ENCODE results near the gene ATIC.

ATIC gene

DNA sequence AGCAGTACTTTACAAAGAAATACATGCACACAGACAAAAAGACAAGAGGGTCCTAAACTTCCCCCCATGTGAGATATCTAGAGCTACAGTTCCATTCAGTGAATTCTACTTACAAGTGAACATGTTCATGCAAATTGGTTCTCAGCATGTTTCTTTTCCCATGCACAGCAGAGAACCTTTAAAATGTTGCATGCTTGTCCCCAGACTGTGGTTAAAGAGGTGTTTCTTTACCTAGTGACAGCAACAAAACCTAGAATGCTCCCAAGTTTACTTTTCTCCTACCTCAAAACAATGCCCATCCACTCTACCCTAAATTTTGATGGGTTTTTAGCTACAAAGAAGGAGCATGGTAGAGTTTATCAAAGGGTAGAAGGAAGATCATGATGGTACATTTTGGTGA, 80.3 kb downstream of the ATIC start:
- in situ Hi-C loops (cut with MboI; ENCODE audit: low pct_unique_long_range_greater_than_20kb, low sequenced_read_pairs, unreplicated experiment), result no loop called here
- DNase-seq (ENCODE audit: low spot score), result no peak
- TF ChIP-seq, protein P1, sequence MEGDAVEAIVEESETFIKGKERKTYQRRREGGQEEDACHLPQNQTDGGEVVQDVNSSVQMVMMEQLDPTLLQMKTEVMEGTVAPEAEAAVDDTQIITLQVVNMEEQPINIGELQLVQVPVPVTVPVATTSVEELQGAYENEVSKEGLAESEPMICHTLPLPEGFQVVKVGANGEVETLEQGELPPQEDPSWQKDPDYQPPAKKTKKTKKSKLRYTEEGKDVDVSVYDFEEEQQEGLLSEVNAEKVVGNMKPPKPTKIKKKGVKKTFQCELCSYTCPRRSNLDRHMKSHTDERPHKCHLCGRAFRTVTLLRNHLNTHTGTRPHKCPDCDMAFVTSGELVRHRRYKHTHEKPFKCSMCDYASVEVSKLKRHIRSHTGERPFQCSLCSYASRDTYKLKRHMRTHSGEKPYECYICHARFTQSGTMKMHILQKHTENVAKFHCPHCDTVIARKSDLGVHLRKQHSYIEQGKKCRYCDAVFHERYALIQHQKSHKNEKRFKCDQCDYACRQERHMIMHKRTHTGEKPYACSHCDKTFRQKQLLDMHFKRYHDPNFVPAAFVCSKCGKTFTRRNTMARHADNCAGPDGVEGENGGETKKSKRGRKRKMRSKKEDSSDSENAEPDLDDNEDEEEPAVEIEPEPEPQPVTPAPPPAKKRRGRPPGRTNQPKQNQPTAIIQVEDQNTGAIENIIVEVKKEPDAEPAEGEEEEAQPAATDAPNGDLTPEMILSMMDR (IDR thresholded peaks at IDR 0.05; ENCODE audit: extremely low read depth, insufficient read depth, missing control alignments), result no peak

DNA sequence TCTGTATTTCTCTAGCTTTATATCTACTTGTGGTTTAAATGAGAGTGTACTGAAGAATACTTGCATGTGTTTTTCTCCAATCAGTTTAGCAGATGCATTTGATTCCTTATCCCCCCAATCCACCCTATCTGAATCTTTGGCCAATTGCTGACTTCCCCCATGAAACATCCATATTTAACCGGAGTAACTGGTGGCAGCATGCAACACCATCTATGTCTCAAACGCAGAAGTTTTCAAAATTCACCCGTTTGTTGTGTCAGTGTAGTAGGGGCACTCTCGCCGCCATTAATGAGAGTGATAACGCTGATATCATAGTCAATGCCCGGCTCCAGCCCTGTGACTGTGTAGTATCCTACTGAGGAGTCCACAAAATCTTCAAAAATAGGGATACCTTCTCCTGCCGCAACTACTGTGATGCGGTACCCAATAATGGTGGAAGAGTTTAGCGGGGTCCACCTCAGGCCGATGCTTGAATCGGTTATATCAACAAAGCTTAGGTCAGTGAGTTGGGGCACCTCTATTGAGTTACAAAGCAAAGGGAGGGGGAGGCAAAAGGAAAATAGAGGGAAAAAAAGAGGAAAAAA, 80.9 kb downstream of the ATIC start:
- no peak for DNase-seq (ENCODE audit: low spot score)
- in situ Hi-C loops (cut with MboI; ENCODE audit: low pct_unique_long_range_greater_than_20kb, low sequenced_read_pairs, unreplicated experiment), result no loop called here
- TF ChIP-seq, protein P1 (IDR thresholded peaks at IDR 0.05; ENCODE audit: extremely low read depth, insufficient read depth, missing control alignments), result no peak

DNA sequence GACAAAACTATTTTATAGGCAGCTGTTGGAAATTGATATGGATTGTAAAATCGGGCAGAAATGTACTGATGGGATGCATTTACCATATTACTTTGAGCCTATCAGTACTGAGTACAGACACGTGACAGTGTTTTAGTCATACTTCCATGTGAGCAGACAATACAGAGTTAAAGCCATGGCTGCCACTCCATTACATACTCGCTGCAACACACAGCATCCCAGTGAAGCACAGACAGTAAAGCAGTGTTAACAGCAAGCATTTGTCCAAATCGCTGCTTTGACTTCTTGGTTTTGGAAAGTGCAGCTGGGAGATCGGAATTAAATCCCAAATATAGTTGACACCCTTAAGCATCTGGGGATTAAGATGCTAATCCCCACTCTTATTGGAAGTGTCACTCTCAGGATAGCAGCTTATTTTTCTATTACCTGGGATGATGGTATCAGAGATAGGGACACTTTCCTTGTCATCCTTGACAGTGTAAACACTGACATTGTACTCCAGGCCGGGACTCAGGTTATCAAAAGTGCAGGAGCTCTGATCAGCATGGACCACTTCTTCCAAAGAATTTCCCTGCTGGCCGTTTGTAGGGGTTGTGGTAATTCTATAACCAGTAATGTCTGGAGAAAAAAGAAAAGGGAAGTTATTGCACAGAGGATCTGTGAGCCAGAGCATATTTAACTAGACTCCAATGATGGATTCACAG, 82.4 kb downstream of the ATIC start:
- in situ Hi-C loops (cut with MboI; ENCODE audit: low pct_unique_long_range_greater_than_20kb, low sequenced_read_pairs, unreplicated experiment), result no loop called here
- DNase-seq (ENCODE audit: low spot score), result no peak
- TF ChIP-seq, protein P1 (IDR thresholded peaks at IDR 0.05; ENCODE audit: extremely low read depth, insufficient read depth, missing control alignments), result no peak

- TF ChIP-seq, protein P1 (IDR thresholded peaks at IDR 0.05; ENCODE audit: extremely low read depth, insufficient read depth, missing control alignments), result no peak
- in situ Hi-C loops (cut with MboI; ENCODE audit: low pct_unique_long_range_greater_than_20kb, low sequenced_read_pairs, unreplicated experiment), result no loop called here
- DNase-seq (ENCODE audit: low spot score), result no peak
Measured at GRCh38 chr2:215395687-215396460, 84.0 kb downstream of the ATIC start.

DNA sequence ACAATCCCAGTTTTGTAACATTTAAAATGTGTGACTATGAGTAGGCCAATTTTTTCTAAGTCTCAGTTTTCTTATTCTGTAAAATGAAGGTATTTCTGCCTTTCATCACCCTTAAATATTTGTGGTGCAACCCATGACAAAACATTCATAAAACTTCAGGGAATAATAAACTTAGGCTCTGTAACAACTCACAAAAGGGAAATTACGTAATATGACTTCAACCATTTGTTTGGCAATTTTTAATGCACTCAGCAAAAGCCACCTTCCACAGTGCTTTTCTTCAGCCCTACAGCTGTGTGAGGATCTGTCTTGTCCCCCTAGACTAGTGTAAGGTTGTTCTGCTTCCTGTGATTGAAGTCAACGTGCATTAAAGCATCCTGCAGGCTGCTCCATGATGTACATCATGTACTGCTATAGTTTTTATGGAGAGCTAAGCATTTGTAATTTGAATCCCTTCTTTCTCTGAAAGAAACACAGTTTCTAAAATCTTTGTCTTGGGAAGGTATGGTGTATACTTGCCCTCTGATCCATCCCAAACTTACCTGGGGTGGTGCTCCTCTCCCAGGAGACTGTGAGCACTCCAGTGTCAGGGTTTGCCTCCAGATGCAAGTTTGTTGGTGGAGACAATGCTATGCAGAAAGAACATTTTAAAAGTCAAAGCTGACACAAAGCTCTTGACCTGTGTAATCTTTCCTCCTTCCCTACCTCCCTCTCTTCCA, 84.9 kb downstream of the ATIC start:
- TF ChIP-seq, protein P1 (IDR thresholded peaks at IDR 0.05; ENCODE audit: extremely low read depth, insufficient read depth, missing control alignments), result no peak
- in situ Hi-C loops (cut with MboI; ENCODE audit: low pct_unique_long_range_greater_than_20kb, low sequenced_read_pairs, unreplicated experiment), result no loop called here

DNA sequence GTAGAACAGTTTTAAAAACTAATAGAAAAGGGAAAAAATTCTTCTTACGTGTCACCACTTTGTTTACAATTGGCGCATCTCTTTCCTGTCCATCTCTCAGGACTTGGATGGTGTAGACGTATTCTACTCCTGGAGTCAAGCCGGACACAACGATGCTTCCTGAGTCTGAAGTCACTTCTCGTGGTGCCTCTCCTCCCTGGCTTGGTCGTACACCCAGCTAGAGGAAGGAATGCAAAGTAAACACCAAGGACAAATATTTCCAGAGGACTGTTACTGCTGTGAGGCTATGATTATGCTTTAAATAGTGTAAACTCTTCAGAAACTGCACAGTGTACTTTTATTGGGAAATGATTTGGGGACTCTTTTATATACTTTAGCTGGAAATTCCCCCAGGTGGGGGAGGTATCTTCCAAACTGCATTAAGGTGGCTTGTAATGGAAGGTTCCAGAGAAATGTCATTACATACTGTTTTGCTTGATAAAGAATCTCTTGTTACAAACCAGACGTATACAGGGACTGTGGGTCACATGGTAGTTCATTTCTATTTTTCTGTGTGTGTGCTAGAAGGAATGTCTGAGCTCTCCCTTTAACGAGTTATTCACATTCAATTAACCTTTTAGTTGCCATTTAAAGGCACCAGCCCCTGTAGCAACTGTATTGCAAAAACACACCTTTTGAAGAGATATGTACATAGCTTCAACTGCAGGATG, 85.9 kb downstream of the ATIC start:
- in situ Hi-C loops (cut with MboI; ENCODE audit: low pct_unique_long_range_greater_than_20kb, low sequenced_read_pairs, unreplicated experiment), result no loop called here
- no peak for DNase-seq (ENCODE audit: low spot score)

More for the DNA sequence above, 84.9 kb downstream of the ATIC start:
- DNase-seq (ENCODE audit: low spot score), result no peak

More for the DNA sequence above, 85.9 kb downstream of the ATIC start:
- TF ChIP-seq, protein P1 (IDR thresholded peaks at IDR 0.05; ENCODE audit: extremely low read depth, insufficient read depth, missing control alignments), result no peak

All from GM13977 (cell line).